MV-4-11 (cell line): Measurements from ENCODE around the gene TMEM80.
A peak's percentile ranks its signal among the peaks of the same experiment; 100 is the strongest.
"Not testable (repeated sequence)": the region's sequence is repeated elsewhere in the genome, so short reads cannot be mapped to it uniquely, and the experiment has no call there.

Experiments
- DNase-seq: peaks from one replicate; lab custom pipeline; 2025; lab: John Stamatoyannopoulos, UW

Gene TMEM80

DNA sequence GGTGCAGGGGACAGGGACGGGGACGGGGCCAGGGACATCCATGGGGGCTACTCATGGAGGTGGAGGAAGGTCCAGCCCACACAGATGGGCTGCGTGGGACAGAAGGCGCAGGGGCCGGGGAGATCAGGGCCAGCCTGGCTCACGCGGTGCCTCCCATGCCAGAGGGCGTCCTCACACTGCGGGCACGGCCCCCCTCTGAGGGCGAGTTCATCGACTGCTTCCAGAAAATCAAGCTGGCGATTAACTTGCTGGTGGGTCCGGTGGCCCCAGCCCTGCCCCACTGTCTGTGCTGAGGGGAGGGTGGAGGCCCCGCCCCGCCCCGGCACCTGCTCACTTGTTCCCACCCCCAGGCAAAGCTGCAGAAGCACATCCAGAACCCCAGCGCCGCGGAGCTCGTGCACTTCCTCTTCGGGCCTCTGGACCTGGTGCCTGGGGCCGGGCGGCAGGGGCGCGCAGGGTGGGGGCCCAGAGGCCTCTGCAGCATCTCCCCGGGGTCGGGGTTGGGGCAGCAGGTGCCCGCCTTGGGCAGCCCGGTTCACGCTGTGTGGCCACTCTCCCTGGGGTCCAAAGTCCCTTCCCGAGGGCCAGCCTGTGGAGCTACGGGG, 26.2 kb downstream of the TMEM80 start:
- peak; percentile 40 for DNase-seq

DNA sequence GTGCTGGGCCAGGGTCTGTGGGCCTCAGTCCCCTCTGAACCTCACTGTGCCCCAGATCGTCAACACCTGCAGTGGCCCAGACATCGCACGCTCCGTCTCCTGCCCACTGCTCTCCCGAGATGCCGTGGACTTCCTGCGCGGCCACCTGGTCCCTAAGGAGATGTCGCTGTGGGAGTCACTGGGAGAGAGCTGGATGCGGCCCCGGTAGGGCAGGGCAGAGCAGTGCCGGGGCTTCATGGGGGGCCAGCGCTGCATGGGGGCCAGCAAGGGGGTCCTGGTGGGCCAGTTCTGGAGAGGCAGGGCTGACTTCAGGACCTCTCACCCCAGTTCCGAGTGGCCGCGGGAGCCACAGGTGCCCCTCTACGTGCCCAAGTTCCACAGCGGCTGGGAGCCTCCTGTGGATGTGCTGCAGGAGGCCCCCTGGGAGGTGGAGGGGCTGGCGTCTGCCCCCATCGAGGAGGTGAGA, 26.8 kb downstream of the TMEM80 start:
- DNase-seq, result no peak

DNA sequence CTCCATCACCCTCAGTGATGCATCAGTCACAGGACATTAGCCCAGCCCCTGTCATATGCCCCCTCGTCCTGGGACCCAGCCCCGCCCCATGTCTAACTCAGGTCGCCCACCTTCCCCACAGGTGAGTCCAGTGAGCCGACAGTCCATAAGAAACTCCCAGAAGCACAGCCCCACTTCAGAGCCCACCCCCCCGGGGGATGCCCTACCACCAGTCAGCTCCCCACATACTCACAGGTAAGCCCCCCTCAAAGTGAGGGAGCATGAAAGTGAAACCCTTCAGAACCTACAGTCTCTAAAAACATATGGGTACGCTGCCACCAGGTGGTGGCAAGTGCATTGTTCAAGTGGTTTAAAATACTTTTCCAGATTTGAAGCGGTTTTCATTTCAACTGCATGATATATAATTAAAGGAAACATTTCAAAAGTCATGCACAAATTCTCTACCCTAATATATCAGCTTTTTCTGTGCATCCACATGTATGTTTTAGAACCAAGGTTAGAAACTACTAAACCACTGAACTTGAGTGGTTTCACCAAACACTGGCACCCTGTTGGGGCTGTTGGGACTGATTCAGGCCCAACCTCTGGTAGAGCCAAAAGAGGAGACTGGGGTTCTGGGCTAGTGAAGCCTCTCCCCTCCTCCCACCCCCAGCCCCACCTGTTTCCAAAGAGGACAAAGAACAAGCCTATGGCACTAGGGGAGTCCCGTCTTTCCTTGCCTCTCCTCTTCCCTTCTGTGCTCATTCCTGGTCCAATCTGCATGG, 27.7 kb downstream of the TMEM80 start:
- peak; percentile 53 for DNase-seq

DNA sequence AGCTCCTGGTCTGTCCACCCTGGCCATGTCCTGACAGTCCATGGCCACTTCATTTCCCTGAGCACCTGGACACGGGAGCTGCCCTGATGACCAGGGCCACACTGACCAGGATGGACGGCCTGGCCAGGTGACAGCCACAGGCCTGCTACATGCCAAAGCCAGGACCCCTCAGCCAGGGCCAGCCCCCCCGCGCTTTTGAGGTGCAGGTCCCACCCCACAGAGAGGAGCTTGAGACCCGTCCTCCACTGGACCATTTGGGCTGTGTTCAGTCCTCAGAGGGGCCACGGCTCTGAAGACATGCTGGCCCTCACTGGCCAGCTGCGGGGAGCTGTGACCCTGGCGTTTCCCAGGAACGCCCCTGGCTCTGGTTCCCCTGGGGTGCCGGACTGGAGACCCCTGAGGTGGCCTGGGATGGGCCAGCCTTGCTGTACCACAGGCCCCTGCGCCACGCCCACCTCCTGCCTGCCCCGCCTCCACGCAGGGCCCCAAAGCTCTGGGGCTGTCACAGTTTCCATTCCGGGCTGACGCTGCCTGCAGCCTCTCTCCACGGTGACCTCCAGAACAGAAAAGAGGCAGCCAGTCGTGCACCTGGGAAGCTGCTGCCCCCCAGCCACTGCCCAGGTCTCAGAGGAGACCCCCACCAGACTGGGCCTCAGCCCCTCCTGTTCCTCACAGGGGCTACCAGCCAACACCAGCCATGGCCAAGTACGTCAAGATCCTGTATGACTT, 28.6 kb downstream of the TMEM80 start:
- no peak for DNase-seq

DNA sequence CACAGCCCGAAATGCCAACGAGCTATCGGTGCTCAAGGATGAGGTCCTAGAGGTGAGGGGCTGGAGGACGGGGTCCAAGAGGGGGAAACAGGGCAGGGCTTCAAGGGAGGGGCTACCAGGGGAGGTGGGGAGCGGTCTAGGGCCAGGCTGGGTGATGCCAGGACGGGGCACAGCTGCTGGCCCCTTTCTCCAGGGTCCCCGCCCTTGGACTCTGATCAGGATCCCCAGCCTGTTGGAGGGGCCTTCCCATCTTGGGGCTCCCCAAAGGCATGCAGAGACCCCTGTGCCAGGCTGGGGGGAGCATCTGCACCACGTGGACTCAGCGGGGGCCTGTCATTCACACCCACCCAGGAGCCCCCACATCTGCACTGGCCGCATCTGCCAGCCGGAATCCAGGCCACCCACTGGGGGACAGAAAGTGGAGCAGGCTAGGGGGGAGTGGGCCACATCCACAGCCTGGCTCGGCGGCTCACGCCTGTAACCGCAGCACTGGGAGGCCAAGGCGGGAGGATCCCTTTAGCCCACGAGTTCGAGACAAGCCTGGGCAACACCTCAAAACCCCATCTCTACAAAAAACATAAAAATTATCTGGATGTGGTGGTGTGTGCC, 29.3 kb downstream of the TMEM80 start:
- no peak for DNase-seq

DNA sequence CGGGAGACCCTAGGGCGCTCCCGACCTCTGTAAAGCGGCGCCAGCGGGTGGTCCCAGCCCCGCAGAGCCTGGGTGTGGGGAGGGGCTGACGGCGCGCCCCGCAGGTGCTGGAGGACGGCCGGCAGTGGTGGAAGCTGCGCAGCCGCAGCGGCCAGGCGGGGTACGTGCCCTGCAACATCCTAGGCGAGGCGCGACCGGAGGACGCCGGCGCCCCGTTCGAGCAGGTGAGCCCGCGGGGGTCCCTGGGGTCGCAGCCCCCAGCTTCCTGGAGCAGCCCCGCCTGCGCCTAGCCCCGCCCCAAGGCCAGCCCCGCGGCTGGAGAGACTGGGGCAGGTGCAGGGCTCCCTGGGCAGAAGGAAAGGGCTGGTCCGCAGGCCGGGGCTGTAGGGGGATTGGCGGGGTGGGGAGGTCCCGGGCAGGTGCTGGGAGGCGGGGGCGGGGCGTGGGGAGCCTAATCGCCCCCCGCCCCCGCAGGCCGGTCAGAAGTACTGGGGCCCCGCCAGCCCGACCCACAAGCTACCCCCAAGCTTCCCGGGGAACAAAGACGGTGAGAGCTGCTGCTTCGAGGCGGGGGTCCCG, 30.1 kb downstream of the TMEM80 start:
- no peak for DNase-seq

DNA sequence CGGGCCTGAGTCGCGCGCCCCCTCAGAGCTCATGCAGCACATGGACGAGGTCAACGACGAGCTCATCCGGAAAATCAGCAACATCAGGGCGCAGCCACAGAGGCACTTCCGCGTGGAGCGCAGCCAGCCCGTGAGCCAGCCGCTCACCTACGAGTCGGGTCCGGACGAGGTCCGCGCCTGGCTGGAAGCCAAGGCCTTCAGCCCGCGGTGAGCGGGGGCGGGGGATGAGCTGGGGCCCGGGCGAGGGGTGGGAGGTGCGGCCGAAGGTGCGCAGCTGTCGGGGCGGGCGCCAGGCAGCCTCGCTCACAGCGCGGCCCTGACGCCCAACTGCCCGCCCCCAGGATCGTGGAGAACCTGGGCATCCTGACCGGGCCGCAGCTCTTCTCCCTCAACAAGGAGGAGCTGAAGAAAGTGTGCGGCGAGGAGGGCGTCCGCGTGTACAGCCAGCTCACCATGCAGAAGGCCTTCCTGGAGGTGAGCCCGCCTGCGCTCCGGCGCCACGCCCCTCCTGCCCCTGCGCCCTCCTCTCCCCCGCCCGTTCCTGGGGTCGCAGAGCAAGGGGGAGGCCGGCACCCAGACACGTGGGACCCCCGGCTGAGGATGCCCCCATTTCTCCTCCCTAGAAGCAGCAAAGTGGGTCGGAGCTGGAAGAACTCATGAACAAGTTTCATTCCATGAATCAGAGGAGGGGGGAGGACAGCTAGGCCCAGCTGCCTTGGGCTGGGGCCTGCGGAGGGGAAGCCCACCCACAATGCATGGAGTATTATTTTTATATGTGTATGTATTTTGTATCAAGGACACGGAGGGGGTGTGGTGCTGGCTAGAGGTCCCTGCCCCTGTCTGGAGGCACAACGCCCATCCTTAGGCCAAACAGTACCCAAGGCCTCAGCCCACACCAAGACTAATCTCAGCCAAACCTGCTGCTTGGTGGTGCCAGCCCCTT, 30.9 kb downstream of the TMEM80 start:
- no peak for DNase-seq

DNA sequence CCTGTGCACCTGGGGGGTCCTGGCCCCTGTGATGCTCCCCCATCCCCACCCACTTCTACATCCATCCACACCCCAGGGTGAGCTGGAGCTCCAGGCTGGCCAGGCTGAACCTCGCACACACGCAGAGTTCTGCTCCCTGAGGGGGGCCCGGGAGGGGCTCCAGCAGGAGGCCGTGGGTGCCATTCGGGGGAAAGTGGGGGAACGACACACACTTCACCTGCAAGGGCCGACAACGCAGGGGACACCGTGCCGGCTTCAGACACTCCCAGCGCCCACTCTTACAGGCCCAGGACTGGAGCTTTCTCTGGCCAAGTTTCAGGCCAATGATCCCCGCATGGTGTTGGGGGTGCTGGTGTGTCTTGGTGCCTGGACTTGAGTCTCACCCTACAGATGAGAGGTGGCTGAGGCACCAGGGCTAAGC, 31.7 kb downstream of the TMEM80 start:
- DNase-seq, result no peak

DNA sequence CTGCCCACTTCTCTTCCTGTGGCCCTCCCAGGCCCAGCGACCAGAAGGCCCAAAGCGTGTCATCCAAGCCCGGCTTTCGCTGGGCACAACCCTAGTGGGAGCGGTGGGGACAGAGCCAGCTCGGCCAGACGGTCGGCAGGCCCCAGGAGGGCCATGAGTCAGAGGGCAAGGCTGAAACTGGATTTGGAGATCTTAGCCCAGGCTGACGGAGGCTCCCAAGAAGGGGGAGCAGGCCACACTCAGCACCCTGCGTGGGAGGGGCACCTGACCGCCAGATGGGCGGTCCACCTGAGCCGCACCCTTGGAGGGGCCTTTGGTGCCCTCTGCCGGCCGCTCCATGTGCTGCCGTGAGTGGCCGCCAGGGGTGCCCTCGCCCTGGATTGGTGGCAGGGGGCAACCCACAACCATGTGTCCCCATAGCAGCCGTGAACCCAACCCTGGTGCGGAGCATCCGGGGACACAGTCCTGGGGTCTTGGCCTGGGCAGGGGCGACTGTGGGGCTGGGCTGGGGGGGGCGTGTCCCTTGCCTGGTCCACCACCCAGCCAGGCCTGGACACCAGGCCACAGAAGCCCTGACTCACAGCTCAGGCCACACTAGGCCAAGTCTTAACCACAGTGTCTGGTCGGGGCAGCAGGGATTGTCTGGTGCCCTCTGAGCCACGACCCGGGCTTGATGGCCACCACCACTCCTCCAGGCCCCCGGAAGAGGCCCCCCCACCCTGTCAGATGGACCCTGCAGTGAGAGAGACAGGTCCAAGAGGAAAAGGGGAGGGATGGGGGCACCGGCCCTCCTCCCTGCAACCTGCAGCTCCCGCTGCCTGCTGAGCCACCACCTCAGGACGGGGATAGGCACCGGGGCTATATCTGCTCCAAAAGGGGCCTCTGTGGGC, 32.5 kb downstream of the TMEM80 start:
- DNase-seq, result peak; percentile 73

DNA sequence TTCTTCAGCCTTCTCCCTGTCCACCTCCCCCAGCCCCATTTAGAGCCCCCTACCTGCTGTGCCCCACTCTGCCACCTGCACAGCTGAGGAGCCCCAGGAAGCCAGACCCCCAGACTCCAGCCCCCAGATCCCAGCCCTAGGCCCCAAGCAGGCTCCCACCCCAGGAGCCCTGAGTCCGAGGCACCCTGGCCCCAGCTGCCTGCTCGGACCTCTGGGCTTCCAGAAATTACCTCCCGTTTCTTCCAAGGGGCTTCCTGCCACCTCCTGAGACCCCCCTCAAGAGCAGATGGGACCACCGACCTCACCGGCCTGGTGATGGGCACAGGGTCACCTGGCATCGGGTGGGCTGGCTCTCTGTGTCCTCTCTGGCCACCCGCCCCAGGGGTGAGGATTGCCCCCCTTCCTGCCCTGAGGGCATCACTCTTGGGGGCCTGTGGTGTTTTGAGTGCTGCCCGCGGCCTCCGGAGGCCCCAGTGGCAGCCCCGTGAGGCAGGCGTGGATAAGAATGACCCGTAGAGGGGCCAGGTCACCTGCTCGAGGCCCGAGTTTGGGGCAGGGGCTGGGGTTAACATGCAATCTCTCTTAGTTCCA, 33.4 kb downstream of the TMEM80 start:
- no peak for DNase-seq

DNA sequence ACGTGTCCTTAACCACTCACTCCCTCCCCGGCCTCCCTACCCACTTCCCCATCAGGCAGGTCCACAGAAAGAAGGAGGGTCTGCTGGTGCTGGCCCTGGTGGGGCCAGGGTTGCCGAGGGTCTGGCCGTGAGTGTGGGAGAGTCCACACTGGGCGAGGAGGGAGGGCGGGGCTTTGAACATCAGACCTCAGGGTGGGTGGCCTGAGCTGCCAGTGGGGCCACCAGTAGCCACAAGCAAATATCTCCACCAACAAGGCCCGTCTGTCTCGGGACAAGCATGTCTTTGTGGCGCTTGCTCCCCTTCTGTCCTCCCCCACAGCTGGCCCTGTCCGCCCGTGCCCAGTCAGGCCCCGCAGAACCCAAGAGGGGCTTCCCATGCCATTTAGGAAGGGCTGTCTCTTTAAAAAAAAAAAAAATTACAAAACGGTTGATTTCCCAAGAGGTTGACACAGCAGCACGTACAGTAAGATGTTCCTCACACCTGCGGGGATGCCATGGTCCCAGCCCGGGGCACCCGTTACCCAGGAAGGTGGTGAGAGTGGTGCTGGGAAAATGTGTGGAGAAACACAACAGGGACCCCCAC, 34.0 kb downstream of the TMEM80 start:
- DNase-seq, result peak; percentile 39

DNA sequence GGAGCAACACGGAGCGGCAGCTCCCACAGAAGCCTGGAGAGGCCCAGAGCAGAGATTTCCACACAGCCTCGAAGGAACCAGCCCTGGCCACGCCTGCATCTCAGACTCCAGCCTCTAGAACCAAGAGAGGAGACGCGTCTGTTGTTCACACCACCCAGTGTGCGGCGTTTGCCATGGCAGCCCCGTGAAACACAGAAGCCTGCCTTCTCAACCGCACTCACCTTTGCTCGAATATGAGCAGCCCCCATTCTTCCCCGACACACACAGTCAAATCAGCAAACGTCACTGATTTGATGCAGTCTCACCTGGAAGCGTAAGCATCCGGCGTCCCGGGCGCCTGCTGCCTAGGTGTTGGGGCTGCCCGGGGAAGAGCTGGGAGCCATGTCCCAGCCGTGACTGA, 37.5 kb downstream of the TMEM80 start:
- no peak for DNase-seq

DNA sequence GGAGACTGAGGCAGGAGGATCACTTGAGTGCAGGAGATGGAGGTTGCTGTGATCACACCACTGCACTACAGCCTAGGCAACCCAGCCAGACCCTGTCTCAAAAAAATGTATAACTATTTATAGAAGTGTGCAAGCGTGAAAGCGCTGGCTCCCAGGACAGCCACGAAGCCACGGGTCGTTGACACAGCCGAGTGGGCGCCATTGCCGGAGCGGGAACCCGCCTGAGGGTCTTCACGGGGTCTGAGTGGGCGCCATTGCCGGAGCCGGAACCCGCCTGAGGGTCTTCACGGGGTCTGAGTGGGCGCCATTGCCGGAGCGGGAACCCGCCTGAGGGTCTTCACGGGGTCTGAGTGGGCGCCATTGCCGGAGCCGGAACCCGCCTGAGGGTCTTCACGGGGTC, 38.9 kb downstream of the TMEM80 start:
- not testable (repeated sequence) for DNase-seq

DNA sequence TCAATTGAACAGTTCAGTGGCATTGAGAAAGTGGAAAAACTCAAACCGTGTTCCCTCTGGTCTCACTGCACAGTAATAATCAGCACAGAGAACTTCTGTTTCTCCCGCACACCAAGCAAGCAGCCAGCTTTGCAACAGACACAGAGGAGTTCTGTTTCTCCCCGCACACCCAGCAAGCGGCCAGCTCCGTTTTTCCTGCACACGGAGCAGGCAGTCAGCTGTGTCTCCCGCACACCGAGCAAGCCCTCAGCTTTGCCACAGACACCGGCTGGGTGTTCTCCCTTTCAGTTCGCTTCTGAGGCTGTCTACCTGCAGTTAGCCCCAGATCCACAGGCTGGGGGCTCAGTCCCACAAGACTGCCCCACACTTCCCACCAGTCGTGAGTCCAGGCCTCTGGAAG, 41.8 kb downstream of the TMEM80 start:
- DNase-seq, result no peak

DNA sequence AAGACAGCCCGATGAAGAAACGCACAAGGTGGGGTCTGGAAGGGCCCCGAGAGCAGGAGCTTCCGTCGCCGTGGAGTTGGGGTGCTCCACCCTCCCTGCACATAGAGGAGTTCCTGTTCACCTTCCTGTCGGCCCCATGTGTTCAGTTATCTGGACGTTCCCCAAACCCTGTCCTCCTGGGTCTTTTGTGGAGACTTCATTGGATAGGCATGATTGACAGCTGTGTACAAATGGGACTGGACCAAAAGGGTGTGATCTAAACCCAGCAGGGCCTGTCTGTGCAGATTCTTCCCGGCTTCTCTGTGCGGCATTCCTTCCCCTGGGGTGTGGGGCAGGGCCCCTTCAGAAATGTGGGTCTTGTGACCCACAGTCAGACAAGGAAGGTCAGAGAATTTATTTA, 42.3 kb downstream of the TMEM80 start:
- DNase-seq, result not testable (repeated sequence)

DNA sequence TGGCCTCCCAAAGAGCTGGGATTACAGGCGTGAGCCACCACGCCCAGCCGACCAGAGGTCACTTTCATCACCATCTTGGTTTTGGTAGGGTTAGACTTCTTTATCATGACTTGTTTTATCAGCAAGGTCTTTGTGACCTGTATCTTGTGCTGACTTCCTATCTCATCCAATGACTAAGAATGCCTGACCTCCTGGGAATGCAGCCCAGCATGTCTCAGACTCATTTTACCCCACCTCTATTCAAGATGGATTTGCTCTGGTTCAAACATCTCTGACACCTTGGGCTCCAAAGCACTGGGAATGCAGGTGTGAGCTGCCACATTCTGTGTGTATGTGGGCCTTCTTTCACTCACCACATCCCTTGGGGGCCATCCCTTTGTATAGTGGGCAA, 46.5 kb downstream of the TMEM80 start:
- DNase-seq, result no peak

DNA sequence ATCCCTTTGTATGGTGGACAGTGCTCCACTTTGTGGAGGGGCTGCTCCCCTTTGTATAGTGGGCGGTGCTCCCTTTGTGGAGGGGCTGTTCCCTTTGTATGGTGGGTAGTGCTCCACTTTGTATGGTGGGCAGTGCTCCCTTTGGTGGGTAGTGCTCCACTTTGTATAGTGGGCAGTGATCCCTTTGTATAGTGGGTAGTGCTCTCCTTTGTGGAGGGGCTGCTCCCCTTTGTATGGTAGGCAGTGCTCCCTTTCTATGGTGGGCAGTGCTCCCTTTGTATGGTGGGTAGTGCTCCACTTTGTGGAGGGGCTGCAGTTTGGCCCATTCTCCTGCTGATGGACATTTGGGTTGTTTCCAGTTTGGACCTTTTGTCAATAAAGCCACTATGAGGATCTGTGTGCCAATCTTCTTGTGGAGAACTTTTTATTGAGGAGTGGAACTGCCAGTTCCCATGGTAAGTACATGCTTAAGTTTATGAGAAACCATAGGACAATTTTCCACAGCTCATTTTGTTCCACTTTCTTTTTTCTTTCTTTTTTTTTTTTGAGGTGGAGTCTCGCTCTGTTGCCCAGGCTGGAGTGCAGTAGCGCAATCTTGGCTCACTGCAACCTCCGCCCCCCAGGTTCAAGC, 47.1 kb downstream of the TMEM80 start:
- no peak for DNase-seq

DNA sequence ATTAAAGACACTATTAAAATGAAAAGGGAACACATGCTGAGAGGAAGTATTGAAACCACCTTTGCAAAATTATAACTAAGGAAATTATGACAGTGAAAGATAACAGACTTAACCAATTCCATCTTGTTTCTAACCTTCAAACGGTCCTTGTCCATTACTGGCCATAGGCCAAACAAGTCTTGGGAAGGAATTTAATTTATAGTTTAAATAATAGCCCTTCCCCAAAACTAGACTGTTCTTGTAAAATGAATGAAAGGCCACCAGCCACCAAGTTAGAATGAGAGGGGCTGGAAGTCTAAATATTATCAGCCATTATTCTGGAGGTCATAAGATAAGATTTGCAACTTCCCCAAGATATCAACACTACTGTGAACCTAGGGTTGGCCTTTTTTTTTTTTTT, 49.8 kb downstream of the TMEM80 start:
- DNase-seq, result no peak
